IPS DF 6.9 (cell line): ENCODE data around the gene ELF4.

ENCODE experiments used
- DNase-seq: peaks from one replicate; pipeline ENCODE4 v3.0.0-alpha.2; 2013; ENCODE audit warnings: low read depth, low spot score
- H3K27ac ChIP-seq: one replicate; pipeline ENCODE4 v1.5.1; 2013; ENCODE audit warnings: low read length, control low read depth
- H3K27me3 ChIP-seq: 2 replicates; pipeline ENCODE4 v1.6.1; 2013; ENCODE audit warnings: mild to moderate bottlenecking, low read length; ENCODE audit not compliant: control insufficient read depth, insufficient read depth
- H3K36me3 ChIP-seq: 2 replicates; pipeline ENCODE4 v1.6.1; 2013; ENCODE audit warnings: low read length; ENCODE audit not compliant: control insufficient read depth, insufficient read depth
- H3K4me1 ChIP-seq: 2 replicates; pipeline ENCODE4 v1.6.1; 2013; ENCODE audit warnings: low read length; ENCODE audit not compliant: control insufficient read depth, insufficient read depth
- H3K4me3 ChIP-seq: 2 replicates; pipeline ENCODE4 v1.5.1; 2013; ENCODE audit warnings: mild to moderate bottlenecking, low read length
- H3K9me3 ChIP-seq: 2 replicates; pipeline ENCODE4 v1.6.1; 2013; ENCODE audit warnings: low read length, inconsistent platforms; ENCODE audit not compliant: control insufficient read depth, insufficient read depth
- WGBS: extraction: QIAGEN DNeasy Blood & Tissue Kit; methylation state at CpG from one replicate; pipeline ENCODE4 v1.1.7; 2013; ENCODE audit warnings: mixed read lengths, missing lambda C conversion rate; ENCODE audit not compliant: insufficient read length, insufficient coverage; 5-methylcytosine and 5-hydroxymethylcytosine counted together

The ELF4 gene

GRCh38 chrX:130084631-130085237, 25.6 kb downstream of the ELF4 start:
- Histone ChIP-seq H3K27me3 (no peaks in the 10 kb centered on the region), H3K36me3 (no peaks in the 10 kb centered on the region), H3K4me3 (no peak overlapping the region), H3K9me3 (no peaks in the 10 kb centered on the region), H3K27ac (no peak overlapping the region), H3K4me1 (peaks cover 9% of the 10 kb centered on the region)
- DNase-seq: no peak
- WGBS: no CpG with 5 or more reads among the region's 9 CpGs

GRCh38 chrX:130083656-130084382, 26.5 kb downstream of the ELF4 start:
- Histone ChIP-seq H3K36me3 (no peaks in the 10 kb centered on the region), H3K27me3 (no peaks in the 10 kb centered on the region), H3K4me1 (peaks cover 9% of the 10 kb centered on the region), H3K4me3 (no peak overlapping the region), H3K27ac (no peak overlapping the region), H3K9me3 (no peaks in the 10 kb centered on the region)
- DNase-seq: no peak
- WGBS: no CpG with 5 or more reads among the region's 15 CpGs

- no peak overlapping the region for H3K27ac ChIP-seq
Measured at GRCh38 chrX:130083107-130083490, 27.2 kb downstream of the ELF4 start.

GRCh38 chrX:130082244-130083106, 27.8 kb downstream of the ELF4 start:
- Histone ChIP-seq H3K4me1 (peaks cover 9% of the 10 kb centered on the region), H3K27me3 (no peaks in the 10 kb centered on the region), H3K4me3 (no peak overlapping the region), H3K36me3 (no peaks in the 10 kb centered on the region), H3K9me3 (no peaks in the 10 kb centered on the region), H3K27ac (no peak overlapping the region)
- no CpG with 5 or more reads among the region's 28 CpGs for WGBS
- DNase-seq: no peak

More at GRCh38 chrX:130083107-130083490, 27.2 kb downstream of the ELF4 start:
- H3K36me3 ChIP-seq: no peaks in the 10 kb centered on the region
- no peak for DNase-seq
- WGBS: no CpG with 5 or more reads among the region's 7 CpGs
- no peaks in the 10 kb centered on the region for H3K9me3 ChIP-seq
- peaks cover 9% of the 10 kb centered on the region for H3K4me1 ChIP-seq
- H3K27me3 ChIP-seq: no peaks in the 10 kb centered on the region
- H3K4me3 ChIP-seq: no peak overlapping the region

- DNase-seq: no peak
- no peaks in the 10 kb centered on the region for H3K36me3 ChIP-seq
- WGBS: no CpG with 5 or more reads among the region's 12 CpGs
- H3K9me3 ChIP-seq: no peaks in the 10 kb centered on the region
- peaks cover 9% of the 10 kb centered on the region for H3K4me1 ChIP-seq
- no peak overlapping the region for H3K27ac ChIP-seq
- no peaks in the 10 kb centered on the region for H3K27me3 ChIP-seq
- no peak overlapping the region for H3K4me3 ChIP-seq
Measured at GRCh38 chrX:130081421-130082045, 28.8 kb downstream of the ELF4 start.

- H3K4me1 ChIP-seq: peaks cover 9% of the 10 kb centered on the region
- H3K9me3 ChIP-seq: no peaks in the 10 kb centered on the region
- DNase-seq: no peak
- no peaks in the 10 kb centered on the region for H3K36me3 ChIP-seq
- WGBS: no CpG with 5 or more reads among the region's 7 CpGs
- no peak overlapping the region for H3K4me3 ChIP-seq
- H3K27ac ChIP-seq: no peak overlapping the region
- H3K27me3 ChIP-seq: no peaks in the 10 kb centered on the region
Measured at GRCh38 chrX:130080791-130081367, 29.4 kb downstream of the ELF4 start.

GRCh38 chrX:130079824-130080406, 30.4 kb downstream of the ELF4 start:
- no peak for DNase-seq
- H3K27ac ChIP-seq: no peak overlapping the region
- no peaks in the 10 kb centered on the region for H3K9me3 ChIP-seq
- H3K4me3 ChIP-seq: no peak overlapping the region
- no CpG with 5 or more reads among the region's 9 CpGs for WGBS
- peaks cover 6% of the 10 kb centered on the region for H3K4me1 ChIP-seq
- no peaks in the 10 kb centered on the region for H3K27me3 ChIP-seq
- no peaks in the 10 kb centered on the region for H3K36me3 ChIP-seq

GRCh38 chrX:130075777-130076176, 34.5 kb downstream of the ELF4 start:
- no peak overlapping the region for H3K4me3 ChIP-seq
- H3K4me1 ChIP-seq: no peaks in the 10 kb centered on the region; the same call in 1 of the 2 replicates
- no peak overlapping the region for H3K27ac ChIP-seq
- no peaks in the 10 kb centered on the region for H3K36me3 ChIP-seq
- no peaks in the 10 kb centered on the region for H3K27me3 ChIP-seq
- no peaks in the 10 kb centered on the region for H3K9me3 ChIP-seq
- DNase-seq: no peak
- no CpG with 5 or more reads among the region's 4 CpGs for WGBS

- Histone ChIP-seq H3K36me3 (no peaks in the 10 kb centered on the region), H3K27ac (no peak overlapping the region), H3K4me1 (no peaks in the 10 kb centered on the region; the same call in 1 of the 2 replicates)
Measured at GRCh38 chrX:130072345-130072740, 38.0 kb downstream of the ELF4 start.

More at GRCh38 chrX:130072345-130072740, 38.0 kb downstream of the ELF4 start:
- H3K27me3 ChIP-seq: no peaks in the 10 kb centered on the region
- no CpG with 5 or more reads among the region's 10 CpGs for WGBS
- no peak for DNase-seq
- H3K4me3 ChIP-seq: no peak overlapping the region
- no peaks in the 10 kb centered on the region for H3K9me3 ChIP-seq
